Fibroblast of skin of right biceps (primary cell): ENCODE results near the gene SKOR1.

Source experiments
- DNase-seq: peaks from one replicate; pipeline ENCODE4 v3.0.0-alpha.2; 2013

The SKOR1 gene

DNA sequence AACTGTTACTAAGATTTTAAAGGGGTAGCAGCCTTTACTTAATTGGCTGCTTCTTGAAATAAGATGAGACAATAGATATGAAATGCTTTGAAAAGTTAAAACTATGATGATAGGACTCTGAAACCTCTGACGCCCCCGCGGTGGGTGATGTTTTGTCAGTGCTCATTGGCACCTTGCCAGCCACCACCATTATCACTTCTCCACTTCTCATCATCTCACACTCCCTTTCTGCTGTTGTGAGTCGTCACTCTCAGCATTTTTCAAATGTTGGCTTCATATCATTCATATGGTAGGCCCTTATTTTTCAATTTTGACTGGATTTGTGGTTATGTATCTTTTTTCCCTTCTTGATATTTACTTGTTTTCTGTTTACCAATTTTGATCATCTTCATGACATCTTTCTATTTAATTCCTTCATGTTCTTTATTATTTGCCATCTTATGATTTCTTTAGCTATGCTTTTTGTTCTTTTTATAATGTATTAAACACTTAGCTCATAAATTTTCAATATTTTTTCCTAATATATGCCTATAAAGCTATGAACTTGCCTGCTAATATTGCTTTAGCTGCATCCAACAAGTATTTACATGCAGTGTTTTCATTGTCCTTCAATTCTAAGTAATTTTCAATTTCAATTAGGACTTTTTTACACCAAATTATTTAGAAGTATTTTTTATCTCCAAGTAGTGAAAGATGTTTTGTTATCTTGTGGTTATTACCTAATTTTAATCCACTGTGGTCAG is 30.3 kb upstream of the SKOR1 start:
- DNase-seq = no peak

- no peak for DNase-seq
Measured at GRCh38 chr15:67796196-67797127, 28.8 kb upstream of the SKOR1 start.

GRCh38 chr15:67799801-67800205 is 25.5 kb upstream of the SKOR1 start:
- DNase-seq = no peak

DNA sequence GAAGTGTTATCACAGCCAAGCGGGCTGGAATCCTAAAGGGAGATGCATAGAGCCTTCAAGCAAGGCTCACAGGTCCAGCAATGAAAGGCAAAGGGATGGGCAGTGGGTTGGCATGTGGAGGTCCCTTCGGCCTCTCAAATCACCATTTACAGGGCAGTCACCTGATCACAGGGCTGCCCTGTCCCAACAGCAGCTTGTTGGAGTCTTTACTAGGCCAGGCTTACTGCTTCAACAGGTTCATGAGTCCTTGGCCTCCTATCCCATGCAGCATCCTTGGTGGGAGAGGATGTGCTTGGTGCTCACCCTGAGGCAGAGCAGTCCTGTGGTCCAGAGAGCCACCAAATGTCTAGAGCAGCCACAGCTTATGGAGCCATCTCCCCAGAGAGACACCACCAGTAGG is 24.2 kb upstream of the SKOR1 start:
- no peak for DNase-seq

DNA sequence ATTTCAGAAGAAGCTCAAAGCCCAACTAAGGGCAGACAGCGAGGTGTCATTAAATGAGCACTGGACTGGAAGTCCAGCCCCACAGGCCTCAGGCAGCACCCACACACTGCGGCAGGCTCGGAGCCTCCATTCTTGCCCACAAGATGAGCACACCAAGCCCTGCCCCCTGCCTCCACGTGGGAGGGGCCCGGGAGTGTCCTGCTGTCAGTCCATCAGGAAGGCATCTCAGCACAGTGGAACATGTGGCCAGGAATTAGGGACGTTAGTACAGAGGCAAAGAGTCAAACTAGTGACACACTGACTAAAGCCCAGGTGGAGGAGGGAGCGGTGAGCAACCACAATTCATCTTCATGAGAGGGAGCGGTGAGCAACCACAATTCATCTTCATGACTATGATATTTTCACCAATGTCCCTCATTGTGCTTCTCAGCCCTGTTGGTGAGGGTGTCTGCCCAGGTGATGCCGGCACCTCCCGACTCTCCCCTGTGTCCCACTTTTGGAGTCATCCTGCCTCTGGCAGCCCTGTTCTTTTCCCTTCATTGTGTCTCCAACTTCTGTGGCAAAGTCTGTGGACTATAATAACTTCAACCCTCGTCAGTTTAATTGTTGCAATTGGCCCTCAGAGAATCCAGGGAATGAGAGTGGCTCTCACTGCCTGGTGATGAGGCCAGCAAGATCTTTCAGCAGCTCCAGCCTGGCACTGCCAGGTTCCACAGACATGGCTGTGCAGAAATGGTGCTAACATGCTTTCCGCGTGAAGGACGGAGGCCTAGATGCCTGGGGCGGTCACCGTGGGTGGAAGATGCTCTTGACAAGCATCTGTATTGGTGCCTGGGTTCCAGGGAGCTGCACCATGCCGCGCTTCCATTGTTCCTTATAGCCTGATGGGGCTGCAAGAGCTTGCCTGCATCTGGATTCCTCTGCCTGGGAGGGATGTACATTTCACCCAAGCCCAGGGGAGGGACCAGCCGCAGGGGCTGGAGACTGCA is 23.1 kb upstream of the SKOR1 start:
- no peak for DNase-seq

DNA sequence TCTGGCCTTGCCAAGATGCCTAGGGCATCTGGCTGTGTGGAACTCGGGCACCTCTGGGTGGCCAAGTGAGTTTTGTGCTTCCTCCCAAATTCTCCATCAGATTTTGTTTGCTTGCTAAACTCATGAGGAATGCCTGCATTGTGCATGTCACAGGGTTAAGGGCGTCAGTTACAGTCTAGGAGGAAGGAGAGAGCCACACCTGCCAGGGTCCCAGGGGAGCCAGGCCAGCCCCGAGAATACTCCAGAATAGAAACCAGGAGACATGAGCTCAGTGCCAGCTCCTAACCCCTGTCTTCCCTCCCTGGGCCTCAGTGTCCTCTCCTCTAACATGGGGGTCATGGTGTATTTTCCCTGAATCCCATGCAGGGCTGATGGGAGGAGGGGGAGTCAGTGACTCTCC is 22.0 kb upstream of the SKOR1 start:
- no peak for DNase-seq

DNA sequence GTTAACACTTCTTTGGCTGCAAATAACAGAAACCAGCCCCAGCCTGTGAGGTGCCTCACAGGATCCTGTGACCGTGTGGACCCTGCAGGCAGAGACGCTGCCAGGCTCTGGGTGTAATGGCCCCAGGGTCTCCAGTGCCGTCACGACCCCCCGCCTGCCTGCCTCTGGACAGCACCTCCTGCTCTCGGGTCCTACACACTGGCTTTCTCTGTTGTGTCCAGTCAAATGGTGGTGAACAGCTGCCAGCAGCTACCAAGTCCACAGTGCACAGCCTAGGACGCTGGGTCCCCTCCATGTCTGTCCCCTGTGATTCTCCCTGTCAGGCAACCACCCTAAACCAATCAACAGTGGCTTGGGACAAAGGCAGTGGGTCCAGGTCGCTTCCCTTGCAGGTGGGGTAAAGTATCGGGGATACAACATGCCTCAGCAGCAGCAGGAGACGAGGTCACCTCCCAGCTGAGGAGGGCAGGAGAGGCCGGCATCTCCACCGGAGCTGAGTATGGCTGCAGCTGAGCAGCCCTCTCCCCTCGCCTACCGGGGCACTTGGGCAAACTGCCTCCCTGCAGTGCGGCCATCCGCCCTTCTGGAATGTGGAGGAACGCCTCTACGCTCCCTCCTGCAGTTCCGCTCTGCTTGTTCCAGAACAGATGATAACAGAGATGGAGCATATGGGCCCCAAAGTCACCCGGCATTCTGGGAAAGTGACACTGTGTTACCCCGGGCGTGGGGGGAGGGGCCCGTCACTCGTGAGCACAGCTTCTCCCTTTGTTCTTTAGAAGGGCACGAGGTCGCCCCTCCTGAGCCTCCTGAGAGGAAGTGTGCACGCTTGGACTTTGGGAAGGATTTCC is 21.1 kb upstream of the SKOR1 start:
- DNase-seq = no peak

DNA sequence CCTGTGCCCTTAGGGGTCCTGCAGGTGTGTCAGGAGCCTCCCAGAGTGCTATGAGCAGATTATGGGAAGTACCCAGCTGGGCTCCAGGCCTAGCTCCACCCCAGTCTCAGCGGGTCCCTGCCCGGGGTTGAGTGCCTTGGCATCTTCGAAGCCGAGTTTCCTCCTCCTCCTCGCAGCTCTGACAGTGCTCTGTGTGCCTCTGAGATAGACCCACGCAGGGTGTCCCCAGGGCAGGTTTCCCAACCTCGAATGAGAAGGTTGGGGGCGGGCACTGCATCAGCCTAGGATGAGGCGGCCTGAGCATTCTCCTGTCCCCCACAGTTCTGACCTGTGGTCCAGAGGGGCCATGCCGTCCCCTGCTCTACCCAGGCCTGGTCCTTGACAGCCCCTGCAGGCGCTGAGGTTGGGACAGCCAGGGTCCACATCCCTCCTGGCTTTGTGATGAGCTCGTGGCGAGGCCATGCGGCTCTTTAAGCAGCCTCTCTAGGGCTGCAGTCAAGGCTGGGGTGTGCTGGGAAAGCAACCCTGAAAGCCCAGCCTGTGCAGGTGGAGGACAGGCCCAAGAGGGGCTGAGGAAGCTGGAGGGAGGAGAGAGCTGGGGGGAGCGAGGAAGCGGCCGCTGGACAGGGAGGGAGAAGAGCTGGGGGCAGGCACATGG is 20.2 kb upstream of the SKOR1 start:
- DNase-seq = no peak

- no peak for DNase-seq
Measured at GRCh38 chr15:67805666-67806516, 19.4 kb upstream of the SKOR1 start.

DNA sequence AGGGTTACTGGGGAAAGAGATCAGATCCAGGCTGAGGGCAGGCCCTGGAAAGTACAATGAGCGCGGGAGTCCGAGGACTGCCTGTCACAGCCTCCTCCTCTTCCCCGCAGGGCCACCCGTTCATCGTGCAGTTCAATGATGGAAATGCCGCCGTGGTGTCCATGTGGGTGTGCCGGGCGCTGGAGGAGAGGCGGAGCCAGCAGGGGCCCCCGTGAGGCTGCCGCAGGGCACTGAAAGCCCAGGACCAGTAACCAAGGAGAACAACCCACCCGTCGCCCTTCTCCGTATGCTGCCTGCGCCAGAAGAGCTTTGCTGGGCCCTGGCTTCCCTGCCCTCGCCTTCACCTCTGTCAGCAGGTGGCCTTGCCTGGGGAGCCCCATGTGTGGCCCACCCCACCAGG is 18.8 kb upstream of the SKOR1 start:
- DNase-seq = no peak

DNA sequence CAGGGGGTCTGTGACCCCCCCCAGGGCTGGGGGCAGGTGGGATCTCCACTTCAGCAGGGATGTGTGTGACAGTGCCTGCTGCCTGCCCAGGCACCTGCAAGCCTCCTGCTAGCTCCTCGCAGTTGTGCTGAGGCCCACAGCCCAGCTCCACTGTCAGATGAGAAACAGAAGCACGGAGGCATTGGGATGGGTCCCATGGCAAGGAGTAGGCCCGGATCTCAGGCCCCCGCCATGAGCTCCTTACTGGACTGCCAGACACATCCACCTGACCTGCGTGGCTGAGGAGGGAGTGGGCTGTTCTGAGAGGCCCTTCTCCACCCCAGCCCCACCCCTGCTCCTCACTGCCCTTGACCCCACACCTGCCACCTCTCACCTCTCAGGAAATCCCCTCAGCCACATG is 18.2 kb upstream of the SKOR1 start:
- DNase-seq = no peak

DNA sequence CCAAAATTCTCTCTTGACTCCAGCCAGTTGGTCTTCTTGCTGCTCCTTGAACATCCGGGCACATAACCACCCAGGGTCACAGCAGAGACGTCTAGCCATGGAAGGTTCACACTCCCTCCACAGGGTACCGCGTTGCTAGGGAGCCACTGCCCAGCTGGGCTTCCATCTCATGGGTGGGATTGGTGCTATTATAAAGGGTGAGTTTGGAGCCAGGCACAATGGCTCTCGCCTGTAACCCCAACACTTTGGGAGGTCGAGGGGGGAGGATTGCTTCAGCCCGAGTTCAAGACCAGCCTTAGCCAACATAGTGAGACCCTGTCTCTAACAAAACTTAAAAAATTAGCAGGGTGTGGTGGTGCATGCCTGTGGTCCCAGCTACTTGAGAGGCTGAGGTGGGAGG is 17.5 kb upstream of the SKOR1 start:
- DNase-seq = no peak

GRCh38 chr15:67808821-67809220 is 16.5 kb upstream of the SKOR1 start:
- DNase-seq = no peak

DNA sequence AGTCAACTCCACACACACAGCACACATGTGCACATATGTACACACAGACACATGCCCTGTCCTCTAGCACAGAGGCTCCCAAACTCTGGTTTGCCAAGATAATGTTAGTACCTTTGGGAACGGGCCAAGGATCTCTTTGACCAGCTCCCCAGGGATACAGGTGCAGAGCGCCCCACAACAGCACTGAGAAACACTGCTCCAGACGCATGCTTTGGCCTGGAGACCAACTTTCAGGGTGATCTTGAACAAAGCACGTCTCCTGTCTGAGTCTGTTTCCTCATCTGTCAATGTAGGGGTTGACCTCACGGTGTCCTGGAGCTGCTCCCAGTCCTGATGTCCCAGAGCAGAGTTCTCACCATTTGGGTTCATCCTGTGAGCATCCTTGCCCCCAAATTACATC is 15.9 kb upstream of the SKOR1 start:
- no peak for DNase-seq

- DNase-seq = no peak
Measured at GRCh38 chr15:67809866-67810265, 15.4 kb upstream of the SKOR1 start.

DNA sequence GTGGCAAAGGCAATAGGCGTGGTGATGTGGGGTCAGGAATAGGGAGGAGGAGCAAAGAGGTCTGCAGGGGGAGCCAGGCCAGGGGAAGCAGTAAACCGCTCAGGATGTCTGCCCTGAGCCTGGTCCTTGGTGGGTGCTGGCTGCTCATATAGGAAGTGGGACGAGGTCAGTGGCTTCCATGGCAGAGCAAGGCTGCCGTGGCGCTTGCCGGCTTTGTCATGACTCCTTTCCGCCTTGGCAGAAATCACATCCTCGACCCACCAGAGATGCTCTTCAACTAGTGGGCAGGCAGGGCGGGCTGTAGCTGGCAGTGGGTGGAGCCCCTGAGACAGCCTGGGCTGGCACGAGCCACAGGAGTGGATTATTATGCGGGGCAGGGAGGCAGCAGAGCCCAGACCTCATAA is 13.1 kb upstream of the SKOR1 start:
- no peak for DNase-seq

DNA sequence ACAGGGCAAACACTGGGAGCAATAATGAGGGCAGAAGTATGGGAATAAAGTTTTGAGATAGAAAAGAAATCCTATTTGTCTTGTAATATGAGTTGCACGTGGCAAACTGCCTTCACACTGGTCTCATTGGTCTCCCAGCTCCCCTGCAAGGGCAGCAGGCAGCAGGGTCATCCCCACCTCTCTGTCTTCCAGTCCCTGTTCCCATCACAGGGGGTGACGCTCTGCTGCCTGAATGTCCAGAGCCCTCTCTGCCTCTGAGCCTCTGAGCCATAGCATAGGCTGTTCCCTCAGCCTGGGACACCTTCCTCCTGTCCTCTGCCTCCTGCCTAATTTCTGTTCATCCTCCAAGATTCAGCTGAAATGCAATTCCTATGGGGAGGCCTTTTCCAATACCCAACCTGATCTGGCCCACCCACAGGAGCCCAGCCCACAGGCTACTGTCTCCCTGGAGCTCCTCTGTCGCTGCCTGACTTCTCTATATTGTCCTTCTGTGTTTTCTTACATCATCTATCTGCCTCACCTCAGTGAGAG is 12.1 kb upstream of the SKOR1 start:
- no peak for DNase-seq

GRCh38 chr15:67815036-67815592 is 10.2 kb upstream of the SKOR1 start:
- no peak for DNase-seq

DNA sequence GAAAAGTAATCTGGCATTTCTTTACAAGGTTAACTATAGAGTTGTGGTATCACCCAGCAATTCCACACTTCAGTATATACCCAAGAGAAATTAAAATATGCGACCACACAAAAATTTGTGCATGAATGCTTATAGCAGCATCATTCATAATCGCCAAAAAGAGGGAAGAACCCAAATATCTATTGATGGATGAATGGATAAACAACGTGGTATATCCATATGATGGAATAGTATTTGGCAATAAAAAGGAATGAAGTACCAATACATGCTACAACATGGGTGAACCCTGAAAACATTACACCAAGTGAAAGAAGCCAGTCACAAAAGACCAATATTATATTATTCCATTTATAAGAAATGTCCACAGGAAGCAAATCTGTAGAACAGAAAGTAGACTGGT is 8.6 kb upstream of the SKOR1 start:
- DNase-seq = no peak

GRCh38 chr15:67818464-67818863 is 6.8 kb upstream of the SKOR1 start:
- DNase-seq = no peak
